Measurements from ENCODE around the gene GRID1. TPM values are rescaled to one million over a fixed set of nuclear protein-coding genes. Genes with fewer than 3 reads are reported as not detected.

GRID1 gene
- total RNA-seq, 4 donors from 2014 or later = 0.03 to 2.7 (median 0.49) TPM

- no peak overlapping the region for H3K27ac ChIP-seq
- WGBS, 2 donors = 64 to 65% methylated on average over 12 to 13 of the region's 13 CpGs
- H3K27me3 ChIP-seq = no peaks in the 10 kb centered on the region
- no peaks in the 10 kb centered on the region for H3K36me3 ChIP-seq
- DNase-seq = no peak
- intact Hi-C loops (cut with DNase I) = no loop called here
- H3K9me3 ChIP-seq = no peaks in the 10 kb centered on the region
- no peak overlapping the region for H3K4me3 ChIP-seq
- TF ChIP-seq CTCF (IDR thresholded peaks at IDR 0.05) (no peak), POLR2A (IDR thresholded peaks at IDR 0.05) (no peak)
- peaks cover 0 to 1% (median 0%) of the 10 kb centered on the region in 3 donors for H3K4me1 ChIP-seq
These were observed 26.2 kb downstream of the GRID1 start for GRCh38 chr10:86340176-86340990.

- H3K36me3 ChIP-seq = no peaks in the 10 kb centered on the region
- H3K4me3 ChIP-seq = no peak overlapping the region
- TF ChIP-seq POLR2A (IDR thresholded peaks at IDR 0.05) (no peak), CTCF (IDR thresholded peaks at IDR 0.05) (no peak)
- no peaks in the 10 kb centered on the region for H3K9me3 ChIP-seq
- intact Hi-C loops (cut with DNase I) = no loop called here
- H3K4me1 ChIP-seq = peaks cover 0 to 12% (median 0%) of the 10 kb centered on the region in 3 donors
- no peak for DNase-seq
- no peak overlapping the region for H3K27ac ChIP-seq
- WGBS, 2 donors = 53 to 69% methylated on average over 3 to 6 of the region's 12 CpGs
- H3K27me3 ChIP-seq = no peaks in the 10 kb centered on the region
These were observed 27.2 kb downstream of the GRID1 start for GRCh38 chr10:86339226-86339865.

GRCh38 chr10:86337121-86337601, 29.4 kb downstream of the GRID1 start:
- no peak for DNase-seq
- Histone ChIP-seq H3K4me1 (peaks cover 0 to 20% (median 0%) of the 10 kb centered on the region in 3 donors), H3K36me3 (no peaks in the 10 kb centered on the region), H3K27ac (no peak overlapping the region), H3K4me3 (no peak overlapping the region), H3K9me3 (no peaks in the 10 kb centered on the region), H3K27me3 (peaks cover 0 to 6% (median 0%) of the 10 kb centered on the region in 4 donors)
- intact Hi-C loops (cut with DNase I) = no loop called here
- TF ChIP-seq POLR2A (IDR thresholded peaks at IDR 0.05) (no peak), CTCF (IDR thresholded peaks at IDR 0.05) (no peak)
- WGBS, 2 donors = 71% methylated on average over 1 of the region's 13 CpGs; no CpG with 5 or more reads in 1 of the 2 donors

- no peak overlapping the region for H3K4me3 ChIP-seq
- no peaks in the 10 kb centered on the region for H3K36me3 ChIP-seq
- peaks cover 0 to 6% (median 0%) of the 10 kb centered on the region in 4 donors for H3K27me3 ChIP-seq
- peaks cover 0 to 26% (median 0%) of the 10 kb centered on the region in 3 donors for H3K4me1 ChIP-seq
- no peak overlapping the region for H3K27ac ChIP-seq
- no peak for DNase-seq
- intact Hi-C loops (cut with DNase I) = no loop called here
- TF ChIP-seq POLR2A (IDR thresholded peaks at IDR 0.05) (no peak), CTCF (IDR thresholded peaks at IDR 0.05) (no peak)
- no peaks in the 10 kb centered on the region for H3K9me3 ChIP-seq
- 78 to 83% methylated on average over 6 to 10 of the region's 10 CpGs for WGBS, 2 donors
These were observed 30.3 kb downstream of the GRID1 start for GRCh38 chr10:86336341-86336740.

GRCh38 chr10:86335831-86336230, 30.8 kb downstream of the GRID1 start:
- TF ChIP-seq CTCF (IDR thresholded peaks at IDR 0.05) (no peak), POLR2A (IDR thresholded peaks at IDR 0.05) (no peak)
- WGBS, 2 donors = 86 to 100% methylated on average over 1 of the region's 1 CpG
- Histone ChIP-seq H3K36me3 (no peaks in the 10 kb centered on the region), H3K4me3 (no peak overlapping the region), H3K27me3 (peaks cover 0 to 6% (median 0%) of the 10 kb centered on the region in 4 donors), H3K4me1 (peaks cover 0 to 30% (median 0%) of the 10 kb centered on the region in 3 donors), H3K27ac (no peak overlapping the region), H3K9me3 (no peaks in the 10 kb centered on the region)
- DNase-seq = no peak
- intact Hi-C loops (cut with DNase I) = no loop called here

Measured in esophagus squamous epithelium (tissue), 5 donors.